Breast epithelium (tissue), 3 donors: Measurements from ENCODE around the gene PARL.

ENCODE experiments used
- CTCF ChIP-seq, 3 donors: fragments of 450-650 bp; IDR thresholded peaks; one replicate each; pipeline ENCODE4 v1.5.1; 2016 to 2017; ENCODE audit warnings: antibody characterized with exemption in 3 of 3, mild to moderate bottlenecking in 3 of 3, moderate library complexity in 3 of 3
- POLR2A ChIP-seq: fragments of 450-650 bp; IDR thresholded peaks from one replicate; pipeline ENCODE4 v1.6.1; 2016; ENCODE audit warnings: antibody characterized with exemption, mild to moderate bottlenecking, moderate library complexity
- POLR2AphosphoS5 ChIP-seq, 3 donors: sonication (generic); formaldehyde crosslinking; IDR thresholded peaks; one replicate each; pipeline ENCODE4 v1.6.1; 2017; ENCODE audit warnings: antibody characterized with exemption in 3 of 3

- TF ChIP-seq CTCF (IDR thresholded peaks at IDR 0.05) (no peak), POLR2A (no peak), POLR2AphosphoS5 (IDR thresholded peaks at IDR 0.05) (no peak)
These were observed 27.3 kb upstream of the PARL start for GRCh38 chr3:183911763-183912506.
